SK-N-SH treated with all-trans-retinoic acid at 6 μM for 48 hours (cell line): ENCODE measurements around the gene USP38.

Source experiments
- ATAC-seq: fragments of 200-7000 bp; cut with Tn5 transposase; 3 replicates; pipeline ENCODE4 v1.9.1; 2020; ENCODE audit warnings: mild to moderate bottlenecking, moderate library complexity
- ARNTL ChIP-seq: fragments of 450-650 bp; formaldehyde crosslinking; IDR thresholded peaks from 2 replicates; pipeline ENCODE4 v1.5.0; 2020; ENCODE audit warnings: low read depth, mild to moderate bottlenecking, moderate library complexity, borderline replicate concordance
- BACH2 ChIP-seq: fragments of 250-450 bp; sonication (Bioruptor Pico); IDR thresholded peaks from 2 replicates; pipeline ENCODE4 v1.9.0; 2021; ENCODE audit warnings: mild to moderate bottlenecking, borderline replicate concordance
- CSDC2 ChIP-seq: fragments of 250-450 bp; sonication (Bioruptor Pico); IDR thresholded peaks from 2 replicates; pipeline ENCODE4 v1.5.0; 2020; ENCODE audit warnings: mild to moderate bottlenecking, moderate library complexity
- ESRRG ChIP-seq: fragments of 250-450 bp; sonication (Bioruptor Pico); IDR thresholded peaks from 2 replicates; pipeline ENCODE4 v1.6.1; 2021; ENCODE audit warnings: mild to moderate bottlenecking
- GLIS3 ChIP-seq: fragments of 250-450 bp; sonication (Bioruptor Pico); IDR thresholded peaks from 2 replicates; pipeline ENCODE4 v1.5.0; 2020; ENCODE audit warnings: mild to moderate bottlenecking, moderate library complexity
- ISL1 ChIP-seq: fragments of 250-450 bp; sonication (Bioruptor Pico); IDR thresholded peaks from 2 replicates; pipeline ENCODE4 v2.1.2; 2022; ENCODE audit warnings: mild to moderate bottlenecking, moderate library complexity
- OSR1 ChIP-seq: fragments of 250-450 bp; sonication (Bioruptor Pico); IDR thresholded peaks from 2 replicates; pipeline ENCODE4 v1.8.0; 2022; ENCODE audit warnings: moderate library complexity, mild to moderate bottlenecking, inconsistent platforms
- PPARA ChIP-seq: fragments of 250-450 bp; sonication (Bioruptor Pico); IDR thresholded peaks from 2 replicates; pipeline ENCODE4 v1.5.0; 2020; ENCODE audit warnings: mild to moderate bottlenecking, borderline replicate concordance
- SNAI2 ChIP-seq: fragments of 250-450 bp; sonication (Bioruptor Pico); IDR thresholded peaks from 2 replicates; pipeline ENCODE4 v1.5.0; 2020; ENCODE audit warnings: mild to moderate bottlenecking, moderate library complexity
- TCF4 ChIP-seq: fragments of 250-450 bp; sonication (Bioruptor Pico); IDR thresholded peaks from 2 replicates; pipeline ENCODE4 v1.8.0; 2021; ENCODE audit warnings: mild to moderate bottlenecking, moderate library complexity, borderline replicate concordance
- TOX ChIP-seq: fragments of 250-450 bp; sonication (Bioruptor Pico); IDR thresholded peaks from 2 replicates; pipeline ENCODE4 v1.8.0; 2021; ENCODE audit warnings: mild to moderate bottlenecking, moderate library complexity, borderline replicate concordance
- ZC3H10 ChIP-seq: fragments of 250-450 bp; sonication (Bioruptor Pico); IDR thresholded peaks from 2 replicates; pipeline ENCODE4 v1.5.1; 2021; ENCODE audit warnings: mild to moderate bottlenecking, moderate library complexity
- ZFP3 ChIP-seq: fragments of 250-450 bp; sonication (Bioruptor Pico); IDR thresholded peaks from 2 replicates; pipeline ENCODE4 v1.5.0; 2020; ENCODE audit warnings: mild to moderate bottlenecking, moderate library complexity
- ZFP30 ChIP-seq: fragments of 450-650 bp; formaldehyde crosslinking; IDR thresholded peaks from 2 replicates; pipeline ENCODE4 v1.5.0; 2022; ENCODE audit warnings: mild to moderate bottlenecking, moderate library complexity
- ZNF565 ChIP-seq: fragments of 450-650 bp; formaldehyde crosslinking; conservative IDR thresholded peaks from 2 replicates; pipeline ENCODE4 v1.5.0; 2020; ENCODE audit warnings: low read depth, mild to moderate bottlenecking, moderate library complexity
- ZNF70 ChIP-seq: fragments of 450-650 bp; formaldehyde crosslinking; IDR thresholded peaks from 2 replicates; pipeline ENCODE4 v1.5.0; 2020; ENCODE audit warnings: mild to moderate bottlenecking, moderate library complexity
- ZNF8 ChIP-seq: fragments of 450-650 bp; formaldehyde crosslinking; IDR thresholded peaks from 2 replicates; pipeline ENCODE4 v1.5.0; 2020; ENCODE audit warnings: mild to moderate bottlenecking, moderate library complexity
- TF ChIP-seq, protein P1 (sequence below): fragments of 250-450 bp; sonication (Bioruptor Pico); IDR thresholded peaks from 2 replicates; pipeline ENCODE4 v1.5.0; 2020; ENCODE audit warnings: mild to moderate bottlenecking, moderate library complexity
- TF ChIP-seq, protein P2 (sequence below): fragments of 250-450 bp; sonication (Bioruptor Pico); IDR thresholded peaks from 2 replicates; pipeline ENCODE4 v1.5.1; 2021; ENCODE audit warnings: mild to moderate bottlenecking, moderate library complexity
- TF ChIP-seq, protein P3 (sequence below): fragments of 250-450 bp; sonication (Bioruptor Pico); IDR thresholded peaks from 2 replicates; pipeline ENCODE4 v1.8.0; 2021; ENCODE audit warnings: low read depth, mild to moderate bottlenecking, moderate library complexity, borderline replicate concordance
- TF ChIP-seq, protein P4 (sequence below): fragments of 250-450 bp; sonication (Bioruptor Pico); IDR thresholded peaks from 2 replicates; pipeline ENCODE4 v1.8.0; 2020; ENCODE audit warnings: mild to moderate bottlenecking, moderate library complexity, borderline replicate concordance
- TF ChIP-seq, protein P5 (sequence below): fragments of 250-450 bp; sonication (Bioruptor Pico); IDR thresholded peaks from 2 replicates; pipeline ENCODE4 v1.5.1; 2020; ENCODE audit warnings: low read depth, mild to moderate bottlenecking, moderate library complexity

Gene USP38

DNA sequence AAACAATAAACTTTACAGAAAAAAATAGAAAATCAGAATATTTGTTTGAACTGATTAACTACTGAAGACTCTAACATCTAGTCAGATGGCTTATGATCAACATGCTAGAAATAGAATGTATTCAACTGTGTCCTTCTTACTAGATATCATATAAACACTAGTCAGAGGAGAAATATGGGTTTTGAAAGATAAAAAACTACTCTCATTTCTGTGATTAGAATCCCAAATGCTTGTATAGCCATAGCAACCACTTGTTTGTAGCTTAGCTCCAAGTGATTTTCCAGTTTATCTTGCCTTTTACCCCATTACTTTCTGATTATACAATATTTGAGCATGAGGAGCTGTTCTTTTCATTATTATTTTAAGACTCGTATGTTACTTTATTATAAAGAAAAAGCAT is 31.2 kb downstream of the USP38 start:
- no peak for ATAC-seq
- TF ChIP-seq, protein P1, sequence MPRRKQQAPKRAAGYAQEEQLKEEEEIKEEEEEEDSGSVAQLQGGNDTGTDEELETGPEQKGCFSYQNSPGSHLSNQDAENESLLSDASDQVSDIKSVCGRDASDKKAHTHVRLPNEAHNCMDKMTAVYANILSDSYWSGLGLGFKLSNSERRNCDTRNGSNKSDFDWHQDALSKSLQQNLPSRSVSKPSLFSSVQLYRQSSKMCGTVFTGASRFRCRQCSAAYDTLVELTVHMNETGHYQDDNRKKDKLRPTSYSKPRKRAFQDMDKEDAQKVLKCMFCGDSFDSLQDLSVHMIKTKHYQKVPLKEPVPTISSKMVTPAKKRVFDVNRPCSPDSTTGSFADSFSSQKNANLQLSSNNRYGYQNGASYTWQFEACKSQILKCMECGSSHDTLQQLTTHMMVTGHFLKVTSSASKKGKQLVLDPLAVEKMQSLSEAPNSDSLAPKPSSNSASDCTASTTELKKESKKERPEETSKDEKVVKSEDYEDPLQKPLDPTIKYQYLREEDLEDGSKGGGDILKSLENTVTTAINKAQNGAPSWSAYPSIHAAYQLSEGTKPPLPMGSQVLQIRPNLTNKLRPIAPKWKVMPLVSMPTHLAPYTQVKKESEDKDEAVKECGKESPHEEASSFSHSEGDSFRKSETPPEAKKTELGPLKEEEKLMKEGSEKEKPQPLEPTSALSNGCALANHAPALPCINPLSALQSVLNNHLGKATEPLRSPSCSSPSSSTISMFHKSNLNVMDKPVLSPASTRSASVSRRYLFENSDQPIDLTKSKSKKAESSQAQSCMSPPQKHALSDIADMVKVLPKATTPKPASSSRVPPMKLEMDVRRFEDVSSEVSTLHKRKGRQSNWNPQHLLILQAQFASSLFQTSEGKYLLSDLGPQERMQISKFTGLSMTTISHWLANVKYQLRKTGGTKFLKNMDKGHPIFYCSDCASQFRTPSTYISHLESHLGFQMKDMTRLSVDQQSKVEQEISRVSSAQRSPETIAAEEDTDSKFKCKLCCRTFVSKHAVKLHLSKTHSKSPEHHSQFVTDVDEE (CRISPR knock-in tag), result no peak
- TF ChIP-seq ZNF565 (CRISPR knock-in tag) (no peak), PPARA (CRISPR knock-in tag) (no peak), TOX (CRISPR knock-in tag) (no peak), TCF4 (CRISPR knock-in tag) (no peak), ISL1 (CRISPR knock-in tag) (no peak), ZFP3 (no peak), OSR1 (CRISPR knock-in tag) (no peak), ZNF70 (CRISPR knock-in tag) (no peak), ESRRG (no peak), ZC3H10 (no peak), ZFP30 (no peak), SNAI2 (CRISPR knock-in tag) (no peak), ARNTL (CRISPR knock-in tag) (no peak), ZNF8 (CRISPR knock-in tag) (no peak), BACH2 (CRISPR knock-in tag) (no peak)
- TF ChIP-seq, protein P2, sequence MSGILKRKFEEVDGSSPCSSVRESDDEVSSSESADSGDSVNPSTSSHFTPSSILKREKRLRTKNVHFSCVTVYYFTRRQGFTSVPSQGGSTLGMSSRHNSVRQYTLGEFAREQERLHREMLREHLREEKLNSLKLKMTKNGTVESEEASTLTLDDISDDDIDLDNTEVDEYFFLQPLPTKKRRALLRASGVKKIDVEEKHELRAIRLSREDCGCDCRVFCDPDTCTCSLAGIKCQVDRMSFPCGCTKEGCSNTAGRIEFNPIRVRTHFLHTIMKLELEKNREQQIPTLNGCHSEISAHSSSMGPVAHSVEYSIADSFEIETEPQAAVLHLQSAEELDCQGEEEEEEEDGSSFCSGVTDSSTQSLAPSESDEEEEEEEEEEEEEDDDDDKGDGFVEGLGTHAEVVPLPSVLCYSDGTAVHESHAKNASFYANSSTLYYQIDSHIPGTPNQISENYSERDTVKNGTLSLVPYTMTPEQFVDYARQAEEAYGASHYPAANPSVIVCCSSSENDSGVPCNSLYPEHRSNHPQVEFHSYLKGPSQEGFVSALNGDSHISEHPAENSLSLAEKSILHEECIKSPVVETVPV, result no peak
- TF ChIP-seq, protein P3, sequence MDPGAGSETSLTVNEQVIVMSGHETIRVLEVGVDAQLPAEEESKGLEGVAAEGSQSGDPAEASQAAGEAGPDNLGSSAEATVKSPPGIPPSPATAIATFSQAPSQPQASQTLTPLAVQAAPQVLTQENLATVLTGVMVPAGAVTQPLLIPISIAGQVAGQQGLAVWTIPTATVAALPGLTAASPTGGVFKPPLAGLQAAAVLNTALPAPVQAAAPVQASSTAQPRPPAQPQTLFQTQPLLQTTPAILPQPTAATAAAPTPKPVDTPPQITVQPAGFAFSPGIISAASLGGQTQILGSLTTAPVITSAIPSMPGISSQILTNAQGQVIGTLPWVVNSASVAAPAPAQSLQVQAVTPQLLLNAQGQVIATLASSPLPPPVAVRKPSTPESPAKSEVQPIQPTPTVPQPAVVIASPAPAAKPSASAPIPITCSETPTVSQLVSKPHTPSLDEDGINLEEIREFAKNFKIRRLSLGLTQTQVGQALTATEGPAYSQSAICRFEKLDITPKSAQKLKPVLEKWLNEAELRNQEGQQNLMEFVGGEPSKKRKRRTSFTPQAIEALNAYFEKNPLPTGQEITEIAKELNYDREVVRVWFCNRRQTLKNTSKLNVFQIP, result no peak
- TF ChIP-seq, protein P4, sequence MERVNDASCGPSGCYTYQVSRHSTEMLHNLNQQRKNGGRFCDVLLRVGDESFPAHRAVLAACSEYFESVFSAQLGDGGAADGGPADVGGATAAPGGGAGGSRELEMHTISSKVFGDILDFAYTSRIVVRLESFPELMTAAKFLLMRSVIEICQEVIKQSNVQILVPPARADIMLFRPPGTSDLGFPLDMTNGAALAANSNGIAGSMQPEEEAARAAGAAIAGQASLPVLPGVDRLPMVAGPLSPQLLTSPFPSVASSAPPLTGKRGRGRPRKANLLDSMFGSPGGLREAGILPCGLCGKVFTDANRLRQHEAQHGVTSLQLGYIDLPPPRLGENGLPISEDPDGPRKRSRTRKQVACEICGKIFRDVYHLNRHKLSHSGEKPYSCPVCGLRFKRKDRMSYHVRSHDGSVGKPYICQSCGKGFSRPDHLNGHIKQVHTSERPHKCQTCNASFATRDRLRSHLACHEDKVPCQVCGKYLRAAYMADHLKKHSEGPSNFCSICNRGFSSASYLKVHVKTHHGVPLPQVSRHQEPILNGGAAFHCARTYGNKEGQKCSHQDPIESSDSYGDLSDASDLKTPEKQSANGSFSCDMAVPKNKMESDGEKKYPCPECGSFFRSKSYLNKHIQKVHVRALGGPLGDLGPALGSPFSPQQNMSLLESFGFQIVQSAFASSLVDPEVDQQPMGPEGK (CRISPR knock-in tag), result no peak
- TF ChIP-seq, protein P5, sequence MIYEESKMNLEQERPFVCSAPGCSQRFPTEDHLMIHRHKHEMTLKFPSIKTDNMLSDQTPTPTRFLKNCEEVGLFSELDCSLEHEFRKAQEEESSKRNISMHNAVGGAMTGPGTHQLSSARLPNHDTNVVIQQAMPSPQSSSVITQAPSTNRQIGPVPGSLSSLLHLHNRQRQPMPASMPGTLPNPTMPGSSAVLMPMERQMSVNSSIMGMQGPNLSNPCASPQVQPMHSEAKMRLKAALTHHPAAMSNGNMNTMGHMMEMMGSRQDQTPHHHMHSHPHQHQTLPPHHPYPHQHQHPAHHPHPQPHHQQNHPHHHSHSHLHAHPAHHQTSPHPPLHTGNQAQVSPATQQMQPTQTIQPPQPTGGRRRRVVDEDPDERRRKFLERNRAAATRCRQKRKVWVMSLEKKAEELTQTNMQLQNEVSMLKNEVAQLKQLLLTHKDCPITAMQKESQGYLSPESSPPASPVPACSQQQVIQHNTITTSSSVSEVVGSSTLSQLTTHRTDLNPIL (CRISPR knock-in tag), result no peak
- TF ChIP-seq, all 23 proteins: peak for 0

DNA sequence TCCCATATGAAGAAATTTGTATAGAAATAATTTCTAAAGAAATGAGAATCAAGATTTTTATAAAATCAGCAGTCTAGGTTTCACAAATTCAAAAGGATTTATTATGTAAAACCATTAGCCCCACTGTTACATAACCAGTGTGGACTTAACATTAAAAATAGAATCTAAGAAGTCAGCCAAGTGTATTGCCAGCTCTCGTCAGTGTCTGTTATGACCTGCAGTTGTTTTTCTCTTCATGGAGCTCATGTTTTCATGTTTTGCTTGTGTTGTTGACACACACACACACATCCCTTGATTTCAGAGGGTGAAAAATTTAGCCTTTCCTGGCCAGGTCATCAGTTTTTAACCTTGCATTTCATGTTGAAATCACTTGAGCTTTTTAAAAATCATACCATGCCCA is 39.5 kb downstream of the USP38 start:
- TF ChIP-seq CSDC2 (CRISPR knock-in tag), result no peak
- no peak for TF ChIP-seq SNAI2 (CRISPR knock-in tag)
- no peak for TF ChIP-seq GLIS3
- no peak for TF ChIP-seq ESRRG
- TF ChIP-seq, protein P3, result no peak
- no peak for TF ChIP-seq ZC3H10
- TF ChIP-seq, protein P4 (CRISPR knock-in tag), result no peak
- TF ChIP-seq ZFP30, result no peak
- no peak for TF ChIP-seq TOX (CRISPR knock-in tag)
- no peak for TF ChIP-seq BACH2 (CRISPR knock-in tag)
- no peak for TF ChIP-seq ZNF70 (CRISPR knock-in tag)
- TF ChIP-seq ARNTL (CRISPR knock-in tag), result no peak
- no peak for TF ChIP-seq ZFP3
- TF ChIP-seq PPARA (CRISPR knock-in tag), result no peak
- TF ChIP-seq, protein P2, result no peak
- no peak for TF ChIP-seq OSR1 (CRISPR knock-in tag)
- TF ChIP-seq ZNF565 (CRISPR knock-in tag), result no peak
- no peak for TF ChIP-seq TCF4 (CRISPR knock-in tag)
- no peak for ATAC-seq
